Choroid plexus epithelial cell (primary cell): ENCODE results near the gene NHSL2.

Experiments used
- DNase-seq: peaks from one replicate; pipeline ENCODE4 v3.0.0-alpha.2; 2010; ENCODE audit warnings: low read depth
- H3K4me3 ChIP-seq: 2 replicates; pipeline ENCODE4 v1.5.1; 2011; ENCODE audit warnings: low read depth, mild to moderate bottlenecking, control low read depth, low read length, moderate library complexity
- CTCF ChIP-seq: conservative IDR thresholded peaks from 2 replicates; pipeline ENCODE4 v1.5.1; 2011; ENCODE audit warnings: low read depth, mild to moderate bottlenecking, control low read depth, inconsistent platforms, low read length, moderate library complexity

Gene NHSL2

GRCh38 chrX:71978164-71978563, 67.5 kb downstream of the NHSL2 start:
- no peak for DNase-seq

DNA sequence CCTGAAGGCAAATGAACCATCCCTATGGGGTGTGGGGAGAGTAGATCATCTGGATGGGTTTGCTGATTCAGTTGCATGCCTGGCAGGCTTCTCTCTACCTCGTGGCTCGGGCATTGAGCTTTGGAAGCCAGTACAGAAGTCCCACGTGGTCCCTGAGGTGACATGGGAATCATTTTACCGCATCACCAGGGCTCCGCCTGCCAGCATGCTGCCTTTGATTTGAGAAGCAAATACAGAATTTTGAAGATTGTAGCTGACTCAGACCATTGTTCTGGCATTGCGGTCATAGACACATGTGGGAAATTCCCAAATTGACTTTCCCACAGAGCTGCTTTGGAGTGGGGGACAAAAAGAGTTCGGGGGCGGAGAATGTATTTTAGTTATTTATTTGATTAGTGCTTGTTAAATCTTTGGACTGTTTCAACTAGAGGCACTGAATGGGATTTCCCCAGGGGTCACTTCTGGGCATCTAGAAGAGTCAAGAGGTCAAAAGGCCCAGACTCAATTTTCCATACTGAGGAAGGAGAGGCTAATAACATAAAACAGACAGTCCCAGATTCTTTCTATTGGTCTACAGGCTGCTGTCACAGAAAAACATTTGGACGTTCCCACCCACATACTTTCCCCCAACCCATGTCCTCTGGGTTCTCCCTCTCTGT, 79.3 kb downstream of the NHSL2 start:
- no peak for TF ChIP-seq CTCF
- no peak for DNase-seq

More at GRCh38 chrX:71978164-71978563, 67.5 kb downstream of the NHSL2 start:
- no peak overlapping the region for H3K4me3 ChIP-seq
- TF ChIP-seq CTCF = no peak

DNA sequence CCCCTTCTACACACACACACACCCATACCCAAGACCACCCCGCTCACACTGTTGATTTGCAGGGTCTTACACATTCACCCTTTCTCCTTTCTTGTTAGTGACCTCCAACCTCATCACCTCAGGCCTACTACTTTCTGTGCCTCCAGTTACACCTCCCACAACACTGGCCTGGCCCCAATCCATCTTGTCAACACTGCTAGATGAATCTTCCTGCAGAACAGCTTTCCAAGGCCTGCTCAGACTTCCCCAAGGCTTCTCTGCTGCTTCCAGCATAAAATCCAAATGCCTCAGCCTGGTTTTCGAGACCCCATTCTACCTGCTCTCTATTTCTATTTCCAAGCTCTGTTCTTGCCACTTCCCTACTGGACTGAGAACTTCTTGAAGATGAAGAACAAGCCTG, 79.9 kb downstream of the NHSL2 start:
- TF ChIP-seq CTCF = no peak
- DNase-seq = no peak
- H3K4me3 ChIP-seq = no peak overlapping the region

More for the DNA sequence above, 79.3 kb downstream of the NHSL2 start:
- H3K4me3 ChIP-seq = no peak overlapping the region

DNA sequence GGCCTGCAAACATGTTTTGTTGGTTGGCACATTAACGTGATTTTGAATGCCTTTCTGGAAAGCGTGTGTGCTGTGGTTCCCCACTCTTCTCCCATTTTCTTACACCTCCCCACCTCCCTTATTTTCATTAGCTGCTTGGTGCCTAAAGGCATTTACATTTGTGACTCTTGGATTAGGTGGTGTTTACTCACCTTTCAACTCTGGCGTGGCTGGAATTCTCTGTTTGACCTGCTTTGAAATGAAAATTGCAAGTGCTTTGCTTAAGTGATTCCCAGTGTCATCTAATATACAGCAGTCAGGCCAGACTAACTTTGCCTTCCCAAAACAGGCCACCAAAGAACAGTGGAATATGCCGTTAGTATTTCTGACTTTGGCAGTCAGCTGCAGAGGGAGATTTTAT, 80.5 kb downstream of the NHSL2 start:
- no peak for DNase-seq
- no peak for TF ChIP-seq CTCF

GRCh38 chrX:71992711-71993110, 82.1 kb downstream of the NHSL2 start:
- no peak for DNase-seq
- H3K4me3 ChIP-seq = no peak overlapping the region
- TF ChIP-seq CTCF = no peak

More for the DNA sequence above, 80.5 kb downstream of the NHSL2 start:
- no peak overlapping the region for H3K4me3 ChIP-seq

- no peak for TF ChIP-seq CTCF
- DNase-seq = no peak
- H3K4me3 ChIP-seq = no peak overlapping the region
Observed at GRCh38 chrX:71993371-71993770, 82.7 kb downstream of the NHSL2 start.

DNA sequence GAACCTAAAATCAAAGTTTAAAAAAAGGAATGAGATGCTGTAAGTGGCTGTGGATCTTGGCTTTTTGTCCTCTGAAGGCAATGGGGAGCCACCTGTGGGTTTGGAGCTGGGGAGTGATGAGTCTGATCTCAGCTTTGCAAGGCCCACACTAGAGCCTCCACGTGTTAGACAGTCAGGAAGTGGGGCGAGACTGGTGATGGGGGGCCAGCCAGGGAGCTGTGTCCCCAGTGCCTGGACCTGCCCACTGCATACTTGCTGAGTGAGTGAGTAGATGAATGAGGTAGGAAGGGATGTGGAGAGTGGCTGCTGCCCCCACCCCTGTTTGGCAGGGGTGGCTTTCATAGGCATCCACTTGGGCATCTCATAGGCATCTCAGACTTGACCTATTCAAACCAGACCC, 84.0 kb downstream of the NHSL2 start:
- no peak overlapping the region for H3K4me3 ChIP-seq
- DNase-seq = no peak
- TF ChIP-seq CTCF = no peak
